ENCODE data around the gene SIDT2.

SIDT2 gene

GRCh38 chr11:117199916-117200812 is 21.6 kb downstream of the SIDT2 start:
- POLR2A ChIA-PET, result interaction anchor here (0.6 to 11.2 kb wide), 14 partner anchors 10 to 409 kb away, joined by 3 to 76 read pairs (median 4); partner anchors contain the start of genes APOA5, PAFAH1B2, PCSK7 and SIDT2
- no peak for DNase-seq (ENCODE audit: low read depth, low spot score)
- no peak for TF ChIP-seq CTCF (IDR thresholded peaks at IDR 0.05; ENCODE audit: insufficient read depth, low read length, missing control alignments)
- H3K4me3 ChIP-seq (ENCODE audit: low read depth, low read length), result peak overlapping the region; percentile 99
- CTCF ChIA-PET, result interaction anchor here (1.6 to 11.5 kb wide), 3 partner anchors 19 to 31 kb away, joined by 4 to 133 read pairs (median 6); partner anchors contain the start of genes PCSK7 and SIDT2

- no peak for TF ChIP-seq CTCF (IDR thresholded peaks at IDR 0.05; ENCODE audit: insufficient read depth, low read length, missing control alignments)
- H3K4me3 ChIP-seq (ENCODE audit: low read depth, low read length), result peak overlapping the region; percentile 99
- POLR2A ChIA-PET, result interaction anchor here (1.6 to 11.2 kb wide), 4 partner anchors 10 to 22 kb away, joined by 3 to 76 read pairs (median 18); partner anchors contain the start of gene SIDT2
- CTCF ChIA-PET, result interaction anchor here (0.8 to 11.5 kb wide), 5 partner anchors 10 to 30 kb away, joined by 3 to 133 read pairs (median 4); partner anchors contain the start of genes PCSK7 and SIDT2
- DNase-seq (ENCODE audit: low read depth, low spot score), result no peak
Observed at GRCh38 chr11:117200813-117201657, 22.5 kb downstream of the SIDT2 start.

GRCh38 chr11:117201658-117202305 is 23.2 kb downstream of the SIDT2 start:
- POLR2A ChIA-PET, result interaction anchor here (1.3 to 11.2 kb wide), 4 partner anchors 9 to 23 kb away, joined by 3 to 76 read pairs (median 12); partner anchors contain the start of gene SIDT2
- no peak for TF ChIP-seq CTCF (IDR thresholded peaks at IDR 0.05; ENCODE audit: insufficient read depth, low read length, missing control alignments)
- peak overlapping the region; percentile 99 for H3K4me3 ChIP-seq (ENCODE audit: low read depth, low read length)
- CTCF ChIA-PET, result interaction anchor here (0.8 to 11.5 kb wide), 7 partner anchors 11 to 31 kb away, joined by 3 to 133 read pairs (median 3); partner anchors contain the start of genes PCSK7, RNF214 and SIDT2
- DNase-seq (ENCODE audit: low read depth, low spot score), result no peak

GRCh38 chr11:117202386-117203068 is 24.0 kb downstream of the SIDT2 start:
- no peak for DNase-seq (ENCODE audit: low read depth, low spot score)
- ChIA-PET POLR2A (interaction anchor here (0.7 to 11.2 kb wide), 6 partner anchors 8 to 80 kb away, joined by 3 to 76 read pairs (median 4); partner anchors contain the start of gene SIDT2), CTCF (interaction anchor here (0.9 to 3.3 kb wide), 6 partner anchors 11 to 30 kb away, joined by 3 to 14 read pairs (median 4); partner anchors contain the start of gene RNF214)
- peak overlapping the region; percentile 99 for H3K4me3 ChIP-seq (ENCODE audit: low read depth, low read length)
- TF ChIP-seq CTCF (IDR thresholded peaks at IDR 0.05; ENCODE audit: insufficient read depth, low read length, missing control alignments), result no peak

- CTCF ChIA-PET, result interaction anchor here (0.9 to 3.3 kb wide), 2 partner anchors 22 to 24 kb away, joined by 4 to 14 read pairs; no protein-coding TSS in a partner anchor
- H3K4me3 ChIP-seq (ENCODE audit: low read depth, low read length), result peak overlapping the region; percentile 99
- DNase-seq (ENCODE audit: low read depth, low spot score), result no peak
- POLR2A ChIA-PET, result interaction anchor here (0.7 to 11.2 kb wide), 5 partner anchors 8 to 80 kb away, joined by 3 to 76 read pairs (median 5); partner anchors contain the start of gene SIDT2
- no peak for TF ChIP-seq CTCF (IDR thresholded peaks at IDR 0.05; ENCODE audit: insufficient read depth, low read length, missing control alignments)
Observed at GRCh38 chr11:117203069-117203407, 24.5 kb downstream of the SIDT2 start.

Data from AG04449 (cell line).